H9 (cell line): ENCODE results near the gene DISC1. TPM values are rescaled to one million over a fixed set of nuclear protein-coding genes. Genes with fewer than 3 reads are reported as not detected.

Experiments
- DNase-seq: peaks from one replicate; pipeline ENCODE4 v3.0.0-alpha.2; 2017
- H2AFZ ChIP-seq: one replicate; pipeline ENCODE4 v1.6.1; 2013; ENCODE audit warnings: mild to moderate bottlenecking, low read length, control low read depth, moderate library complexity
- H2AK5ac ChIP-seq: 2 replicates; pipeline ENCODE4 v1.6.1; 2013; ENCODE audit warnings: low read length, control low read depth, mixed read lengths; ENCODE audit not compliant: insufficient read length
- H2BK120ac ChIP-seq: one replicate; pipeline ENCODE4 v1.6.1; 2013; ENCODE audit warnings: low read depth, mild to moderate bottlenecking, low read length, control low read depth, inconsistent platforms; ENCODE audit not compliant: poor library complexity, severe bottlenecking
- H2BK12ac ChIP-seq: 2 replicates; pipeline ENCODE4 v1.6.1; 2013; ENCODE audit warnings: low read length, control low read depth, mixed read lengths, low read depth; ENCODE audit not compliant: insufficient read length
- H2BK15ac ChIP-seq: 2 replicates; pipeline ENCODE4 v1.6.1; 2013; ENCODE audit warnings: low read depth, low read length, control low read depth
- H2BK20ac ChIP-seq: one replicate; pipeline ENCODE4 v1.6.1; 2013; ENCODE audit warnings: low read depth, mild to moderate bottlenecking, low read length, control low read depth, inconsistent platforms; ENCODE audit not compliant: poor library complexity, severe bottlenecking
- H2BK5ac ChIP-seq: 2 replicates; pipeline ENCODE4 v1.6.1; 2013; ENCODE audit warnings: low read length, control low read depth, mixed read lengths; ENCODE audit not compliant: insufficient read length
- H3K14ac ChIP-seq: 2 replicates; pipeline ENCODE4 v1.6.1; 2013; ENCODE audit warnings: low read length, control low read depth; ENCODE audit not compliant: insufficient read depth
- H3K18ac ChIP-seq: 2 replicates; pipeline ENCODE4 v1.6.1; 2013; ENCODE audit warnings: low read depth, mild to moderate bottlenecking, mixed read lengths, low read length, control low read depth; ENCODE audit not compliant: insufficient read length
- H3K23ac ChIP-seq: 2 replicates; pipeline ENCODE4 v1.6.1; 2013; ENCODE audit warnings: low read length, control low read depth, mixed read lengths, low read depth; ENCODE audit not compliant: insufficient read length
- H3K23me2 ChIP-seq: 2 replicates; pipeline ENCODE4 v1.6.1; 2013; ENCODE audit warnings: low read depth, mild to moderate bottlenecking, mixed read lengths, low read length, control low read depth; ENCODE audit not compliant: insufficient read length, poor library complexity, severe bottlenecking
- H3K27ac ChIP-seq: 2 replicates; pipeline ENCODE4 v1.5.1; 2013; ENCODE audit warnings: low read length, control low read depth, mixed read lengths, low read depth; ENCODE audit not compliant: insufficient read length
- H3K27me3 ChIP-seq: 2 replicates; pipeline ENCODE4 v1.6.1; 2013; ENCODE audit warnings: low read length, control low read depth, inconsistent platforms; ENCODE audit not compliant: insufficient read depth
- H3K4ac ChIP-seq: 2 replicates; pipeline ENCODE4 v1.6.1; 2013; ENCODE audit warnings: low read depth, mild to moderate bottlenecking, control low read depth, inconsistent platforms, low read length, moderate library complexity
- H3K4me1 ChIP-seq: 2 replicates; pipeline ENCODE4 v1.6.1; 2013; ENCODE audit warnings: low read length, control low read depth, inconsistent platforms; ENCODE audit not compliant: insufficient read depth
- H3K4me2 ChIP-seq: 2 replicates; pipeline ENCODE4 v1.6.1; 2013; ENCODE audit warnings: low read length, control low read depth, mixed read lengths; ENCODE audit not compliant: insufficient read length, insufficient read depth
- H3K56ac ChIP-seq: 2 replicates; pipeline ENCODE4 v1.6.1; 2013; ENCODE audit warnings: low read depth, mild to moderate bottlenecking, mixed read lengths, low read length, control low read depth; ENCODE audit not compliant: insufficient read length
- H3K79me1 ChIP-seq: 2 replicates; pipeline ENCODE4 v1.6.1; 2013; ENCODE audit warnings: low read depth, mild to moderate bottlenecking, moderate library complexity, low read length, control low read depth, inconsistent platforms; ENCODE audit not compliant: insufficient read depth, poor library complexity, severe bottlenecking
- H3K79me2 ChIP-seq: 2 replicates; pipeline ENCODE4 v1.6.1; 2013; ENCODE audit warnings: low read length, control low read depth, inconsistent platforms; ENCODE audit not compliant: insufficient read depth
- H3K9ac ChIP-seq: 2 replicates; pipeline ENCODE4 v1.6.1; 2013; ENCODE audit warnings: low read length, control low read depth, mixed read lengths; ENCODE audit not compliant: insufficient read length; ENCODE audit errors: extremely low read depth
- H3K9me3 ChIP-seq: one replicate; pipeline ENCODE4 v1.6.1; 2013; ENCODE audit warnings: low read depth, low read length, inconsistent platforms; ENCODE audit not compliant: control insufficient read depth
- H3T11ph ChIP-seq: one replicate; pipeline ENCODE4 v1.6.1; 2013; ENCODE audit warnings: mild to moderate bottlenecking, low read length, control low read depth, inconsistent platforms
- H4K20me1 ChIP-seq: one replicate; pipeline ENCODE4 v1.6.1; 2013; ENCODE audit not compliant: control insufficient read depth, insufficient read length, insufficient read depth
- H4K5ac ChIP-seq: 2 replicates; pipeline ENCODE4 v1.6.1; 2013; ENCODE audit warnings: low read depth, mild to moderate bottlenecking, mixed read lengths, low read length, control low read depth; ENCODE audit not compliant: insufficient read length
- H4K8ac ChIP-seq: replicated peaks from 2 replicates; pipeline ENCODE4 v1.6.1; 2013; ENCODE audit warnings: low read length, control low read depth, mixed read lengths, low read depth; ENCODE audit not compliant: insufficient read length
- H4K91ac ChIP-seq: 2 replicates; pipeline ENCODE4 v1.6.1; 2013; ENCODE audit warnings: low read depth, mild to moderate bottlenecking, moderate library complexity, mixed read lengths, low read length, control low read depth; ENCODE audit not compliant: insufficient read length
- H3K27ac Mint-ChIP-seq, 3 experiments: 2 replicates in 2 of 3; 3 replicates in 1 of 3; pipeline ENCODE4 v1.8.0; 2020 to 2021; ENCODE audit warnings: mixed read lengths in 3 of 3, mild to moderate bottlenecking in 1 of 3, moderate library complexity in 1 of 3
- H3K27me3 Mint-ChIP-seq: 2 replicates; pipeline ENCODE4 v1.8.0; 2021; ENCODE audit warnings: low read depth, mild to moderate bottlenecking, moderate library complexity, mixed read lengths
- H3K36me3 Mint-ChIP-seq, 3 experiments: 2 replicates in 2 of 3; 3 replicates in 1 of 3; pipeline ENCODE4 v1.8.0; 2020 to 2021; ENCODE audit warnings: low read depth in 3 of 3, mixed read lengths in 3 of 3; ENCODE audit not compliant: insufficient read depth in 1 of 3
- H3K4me1 Mint-ChIP-seq, 2 experiments: 2 replicates each; pipeline ENCODE4 v1.8.0; 2020; ENCODE audit warnings: mixed read lengths in 2 of 2
- H3K4me3 Mint-ChIP-seq, 2 experiments: 2 replicates in 1 of 2; 3 replicates in 1 of 2; pipeline ENCODE4 v1.8.0; 2020 to 2021; ENCODE audit warnings: mild to moderate bottlenecking in 2 of 2, mixed read lengths in 2 of 2, moderate library complexity in 1 of 2
- H3K9me3 Mint-ChIP-seq, 2 experiments: 2 replicates in 1 of 2; 3 replicates in 1 of 2; pipeline ENCODE4 v1.8.0; 2020; ENCODE audit warnings: mild to moderate bottlenecking in 2 of 2, mixed read lengths in 2 of 2, moderate library complexity in 1 of 2
- CTCF ChIP-seq: fragments of 200-600 bp; sonication (generic); conservative IDR thresholded peaks from 3 replicates; pipeline ENCODE4 v1.8.0; 2021; ENCODE audit warnings: antibody characterized with exemption, mild to moderate bottlenecking
- WGBS: extraction: QIAGEN DNeasy Blood & Tissue Kit; methylation state at CpG from one replicate; pipeline ENCODE4 v1.1.7; 2013; ENCODE audit warnings: missing lambda C conversion rate, low lambda C conversion rate, mixed read lengths; ENCODE audit not compliant: insufficient read length; ENCODE audit errors: extremely low coverage; 5-methylcytosine and 5-hydroxymethylcytosine counted together
- total RNA-seq: library from RNA; stranded (reverse); gene quantifications from 2 replicates; pipeline ENCODE4 v1.2.1, GENCODE V29; 2021

Gene DISC1
- total RNA-seq, 1 experiment from 2014 or later, result 2.5 TPM

- no peaks in the 10 kb centered on the region for H3K9me3 ChIP-seq
- peaks cover 11 to 14% of the 10 kb centered on the region in 2 experiments; a peak in 4 of 5 replicates for H3K9me3 Mint-ChIP-seq
- no peaks in the 10 kb centered on the region for H3K23me2 ChIP-seq
- H3K79me2 ChIP-seq, result no peaks in the 10 kb centered on the region
- H3K9ac ChIP-seq, result no peak overlapping the region
- H3K4ac ChIP-seq, result no peak overlapping the region
- no peak overlapping the region for H2AK5ac ChIP-seq
- H3K23ac ChIP-seq, result no peak overlapping the region
- no peaks in the 10 kb centered on the region for H3K79me1 ChIP-seq
- no CpG with 5 or more reads among the region's 3 CpGs for WGBS
- no peak overlapping the region for H3K4me2 ChIP-seq
- H2BK120ac ChIP-seq, result no peak overlapping the region
- no peak overlapping the region for H4K8ac ChIP-seq
- no peak overlapping the region for H2BK20ac ChIP-seq
- no peaks in the 10 kb centered on the region for H3K27me3 ChIP-seq
- H2AFZ ChIP-seq, result no peak overlapping the region
- H3K56ac ChIP-seq, result no peak overlapping the region
- H4K91ac ChIP-seq, result no peak overlapping the region
- peaks cover 0 to 7% (median 0%) of the 10 kb centered on the region in 3 experiments; a peak in 2 of 7 replicates for H3K36me3 Mint-ChIP-seq
- H3K27me3 Mint-ChIP-seq, result no peaks in the 10 kb centered on the region
- no peaks in the 10 kb centered on the region for H4K20me1 ChIP-seq
- H2BK15ac ChIP-seq, result no peak overlapping the region
- H3K14ac ChIP-seq, result no peak overlapping the region
- H3K27ac Mint-ChIP-seq, result no peak overlapping the region
- no peak overlapping the region for H2BK12ac ChIP-seq
- H3K27ac ChIP-seq, result no peak overlapping the region
- H4K5ac ChIP-seq, result no peak overlapping the region
- H3T11ph ChIP-seq, result no peak overlapping the region
- no peak for DNase-seq
- no peak overlapping the region for H3K18ac ChIP-seq
- H3K4me1 Mint-ChIP-seq, result peaks cover 0 to 3% of the 10 kb centered on the region in 2 experiments; a peak in 2 of 4 replicates
- H2BK5ac ChIP-seq, result no peak overlapping the region
- no peak overlapping the region for H3K4me3 Mint-ChIP-seq
- TF ChIP-seq CTCF, result no peak
- no peaks in the 10 kb centered on the region for H3K4me1 ChIP-seq
These were observed 54.4 kb downstream of the DISC1 start for GRCh38 chr1:231681006-231681405.
